ENCODE results near the gene PTPRT.

DNA sequence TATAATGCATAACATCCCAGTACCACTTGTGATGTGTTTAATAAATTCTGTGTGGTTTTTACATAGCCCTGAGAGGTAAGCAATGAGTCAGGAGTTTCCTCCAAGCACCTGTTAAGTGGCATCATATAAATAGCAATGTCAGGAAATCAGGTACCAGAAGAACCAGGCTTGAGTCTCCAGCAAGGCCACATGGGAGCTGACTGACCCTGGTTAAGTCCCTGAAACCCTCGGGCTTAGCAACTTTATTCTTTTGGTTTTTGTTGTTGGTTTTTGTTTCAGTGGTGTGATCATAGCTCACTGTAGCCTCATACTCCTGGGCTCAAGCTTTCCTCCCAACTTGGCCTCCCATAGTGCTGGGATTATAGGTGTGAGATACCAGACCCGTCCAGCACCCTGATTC, 70.0 kb downstream of the PTPRT start:
- TF ChIP-seq, protein P1, sequence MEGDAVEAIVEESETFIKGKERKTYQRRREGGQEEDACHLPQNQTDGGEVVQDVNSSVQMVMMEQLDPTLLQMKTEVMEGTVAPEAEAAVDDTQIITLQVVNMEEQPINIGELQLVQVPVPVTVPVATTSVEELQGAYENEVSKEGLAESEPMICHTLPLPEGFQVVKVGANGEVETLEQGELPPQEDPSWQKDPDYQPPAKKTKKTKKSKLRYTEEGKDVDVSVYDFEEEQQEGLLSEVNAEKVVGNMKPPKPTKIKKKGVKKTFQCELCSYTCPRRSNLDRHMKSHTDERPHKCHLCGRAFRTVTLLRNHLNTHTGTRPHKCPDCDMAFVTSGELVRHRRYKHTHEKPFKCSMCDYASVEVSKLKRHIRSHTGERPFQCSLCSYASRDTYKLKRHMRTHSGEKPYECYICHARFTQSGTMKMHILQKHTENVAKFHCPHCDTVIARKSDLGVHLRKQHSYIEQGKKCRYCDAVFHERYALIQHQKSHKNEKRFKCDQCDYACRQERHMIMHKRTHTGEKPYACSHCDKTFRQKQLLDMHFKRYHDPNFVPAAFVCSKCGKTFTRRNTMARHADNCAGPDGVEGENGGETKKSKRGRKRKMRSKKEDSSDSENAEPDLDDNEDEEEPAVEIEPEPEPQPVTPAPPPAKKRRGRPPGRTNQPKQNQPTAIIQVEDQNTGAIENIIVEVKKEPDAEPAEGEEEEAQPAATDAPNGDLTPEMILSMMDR (IDR thresholded peaks at IDR 0.05): no peak
- no peak for TF ChIP-seq ZFX (IDR thresholded peaks at IDR 0.05; ENCODE audit: borderline replicate concordance)

Measured in 22Rv1 (cell line).